SKM-1 treated with dmso at 0.1 percent for 144 hours (cell line): ENCODE results near the gene BSG.

ENCODE experiments used
- DNase-seq: peaks from one replicate; lab custom pipeline; 2025; ENCODE audit not compliant: unreplicated experiment; lab: John Stamatoyannopoulos, UW

Gene BSG

GRCh38 chr19:539429-540030 lies 32.9 kb upstream of the BSG start:
- DNase-seq: no peak

GRCh38 chr19:540867-541637 lies 31.3 kb upstream of the BSG start:
- no peak for DNase-seq

DNA sequence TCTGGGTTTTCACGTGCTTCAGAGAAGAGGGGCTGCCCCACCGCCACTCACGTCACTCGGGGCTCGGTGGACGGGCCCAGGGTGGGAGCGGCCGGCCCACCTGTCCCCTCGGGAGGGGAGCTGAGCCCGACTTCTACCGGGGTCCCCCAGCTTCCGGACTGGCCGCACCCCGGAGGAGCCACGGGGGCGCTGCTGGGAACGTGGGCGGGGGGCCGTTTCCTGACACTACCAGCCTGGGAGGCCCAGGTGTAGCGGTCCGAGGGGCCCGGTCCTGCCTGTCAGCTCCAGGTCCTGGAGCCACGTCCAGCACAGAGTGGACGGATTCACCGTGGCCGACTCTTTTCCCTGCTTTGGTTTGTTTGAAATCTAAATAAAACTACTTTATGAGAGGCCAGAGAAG lies 30.7 kb upstream of the BSG start:
- no peak for DNase-seq

DNA sequence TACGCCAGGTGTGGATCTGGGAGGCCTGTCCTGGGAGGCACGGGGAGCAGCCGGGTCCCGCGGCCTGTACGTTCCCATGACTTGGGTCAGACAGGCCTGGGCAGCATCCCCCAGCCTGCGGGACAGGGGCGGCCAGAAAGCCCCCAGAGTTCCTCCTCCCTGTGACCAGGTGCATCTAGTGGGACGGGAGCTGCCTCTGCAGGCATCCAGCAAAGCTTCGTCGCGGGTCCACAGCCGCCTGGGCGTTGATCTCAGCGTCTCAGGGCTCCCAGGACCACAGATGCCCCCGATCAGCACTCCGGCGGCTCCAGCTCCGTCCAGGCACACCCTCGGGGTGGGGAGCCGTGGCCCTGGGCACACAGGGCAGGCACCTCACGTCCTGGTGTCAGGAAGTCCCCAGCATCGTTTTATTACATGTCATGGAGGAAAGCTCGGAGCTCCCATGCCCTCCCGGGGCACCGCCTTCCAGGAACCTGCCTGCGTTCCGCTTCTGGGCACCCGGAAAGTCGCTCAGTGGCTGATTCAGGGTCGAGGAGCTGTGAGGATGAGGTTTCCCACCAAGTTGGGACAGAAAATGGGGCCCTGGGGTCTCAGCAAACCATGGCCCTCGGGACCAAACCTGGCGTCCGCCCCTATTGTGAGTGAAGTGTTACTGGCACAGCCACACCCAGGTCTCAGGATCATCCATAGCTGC lies 30.1 kb upstream of the BSG start:
- DNase-seq: no peak

DNA sequence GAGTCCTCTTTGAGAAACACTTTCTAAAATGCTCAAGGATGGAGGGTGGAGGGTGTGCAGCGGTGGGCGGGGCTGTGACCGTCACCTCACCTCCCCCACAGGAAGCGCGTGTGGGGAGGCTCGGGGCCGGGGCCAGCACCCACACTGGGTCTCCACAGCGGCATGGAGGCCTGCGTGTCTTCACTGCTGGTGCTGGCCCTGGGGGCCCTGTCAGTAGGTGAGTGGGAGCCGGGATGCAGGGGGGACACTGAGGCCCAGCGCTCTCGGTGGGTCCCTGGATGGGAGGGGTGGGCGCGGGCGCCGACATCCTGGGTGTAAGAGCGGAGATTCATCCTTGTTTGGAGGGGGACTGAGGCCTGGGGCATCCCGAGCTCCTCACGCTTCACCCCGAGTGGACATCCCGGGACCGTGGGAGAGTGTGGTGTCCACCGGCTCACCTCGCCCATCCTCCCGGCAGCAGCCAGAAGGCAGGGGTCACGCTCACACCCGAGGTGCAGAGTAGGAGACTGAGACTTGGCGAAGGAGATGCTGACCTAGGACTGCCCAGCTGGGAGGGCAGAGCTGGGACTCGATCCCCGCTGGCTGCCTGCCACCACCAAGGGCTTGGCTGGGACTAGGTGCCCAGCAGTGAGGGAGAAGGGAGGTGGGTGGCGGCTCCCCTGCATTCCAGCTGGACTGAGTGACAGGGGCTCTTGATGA lies 28.3 kb upstream of the BSG start, which contains the start of gene GZMM:
TSS of gene GZMM (plus strand) at position 144 of the 699 bp plus-strand sequence. CDS start at position 163, 19 bp downstream.
- DNase-seq: no peak

DNA sequence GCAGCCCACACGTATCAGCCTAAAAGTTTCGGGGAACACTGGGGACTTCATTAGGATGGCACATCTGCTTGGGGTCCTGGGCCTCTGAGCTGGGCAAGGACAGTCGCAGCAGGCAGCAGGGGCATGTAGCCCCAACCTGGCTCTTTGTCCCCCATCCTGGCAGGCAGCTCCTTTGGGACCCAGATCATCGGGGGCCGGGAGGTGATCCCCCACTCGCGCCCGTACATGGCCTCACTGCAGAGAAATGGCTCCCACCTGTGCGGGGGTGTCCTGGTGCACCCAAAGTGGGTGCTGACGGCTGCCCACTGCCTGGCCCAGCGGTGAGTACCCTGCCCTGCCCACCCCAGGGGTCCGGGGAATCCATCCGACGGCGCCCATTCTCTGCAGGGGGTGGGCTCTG lies 25.3 kb upstream of the BSG start:
- no peak for DNase-seq

DNA sequence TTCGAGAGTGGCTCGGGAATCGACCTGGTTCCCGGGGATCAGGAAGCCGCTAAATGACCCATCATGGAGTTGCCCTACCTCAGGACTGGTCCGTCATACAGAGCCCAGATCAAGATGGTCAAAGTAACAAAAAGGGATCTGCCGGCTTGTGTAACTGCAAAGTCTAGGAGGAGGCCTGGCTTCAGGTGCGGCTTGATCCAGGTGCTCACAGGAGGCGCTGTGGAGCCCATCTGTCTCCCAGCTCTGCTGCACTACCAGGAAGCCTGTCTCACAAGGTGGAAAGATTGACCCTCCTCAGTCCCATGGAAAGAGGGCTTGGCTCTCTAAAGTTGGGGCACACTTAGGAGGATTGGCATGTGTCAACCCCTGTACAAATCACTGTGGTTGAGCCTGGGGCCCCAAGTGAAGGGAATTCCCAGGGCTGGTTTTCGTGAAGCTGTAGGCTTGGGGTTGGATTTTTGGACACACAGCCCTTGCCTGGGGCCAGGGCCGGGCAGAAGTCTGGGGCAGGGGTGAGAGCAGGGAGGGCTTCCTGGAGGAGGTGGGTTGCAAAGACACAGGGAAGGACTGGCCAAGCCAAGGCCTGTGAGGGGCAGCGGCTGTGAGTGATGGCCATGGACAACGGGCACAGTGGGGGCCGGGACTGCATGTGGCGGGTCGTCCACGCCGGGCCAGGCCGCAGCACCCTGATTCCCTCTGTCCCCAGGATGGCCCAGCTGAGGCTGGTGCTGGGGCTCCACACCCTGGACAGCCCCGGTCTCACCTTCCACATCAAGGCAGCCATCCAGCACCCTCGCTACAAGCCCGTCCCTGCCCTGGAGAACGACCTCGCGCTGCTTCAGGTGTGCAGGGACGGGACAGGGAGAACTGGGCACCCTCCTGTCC lies 24.3 kb upstream of the BSG start:
- DNase-seq: no peak

DNA sequence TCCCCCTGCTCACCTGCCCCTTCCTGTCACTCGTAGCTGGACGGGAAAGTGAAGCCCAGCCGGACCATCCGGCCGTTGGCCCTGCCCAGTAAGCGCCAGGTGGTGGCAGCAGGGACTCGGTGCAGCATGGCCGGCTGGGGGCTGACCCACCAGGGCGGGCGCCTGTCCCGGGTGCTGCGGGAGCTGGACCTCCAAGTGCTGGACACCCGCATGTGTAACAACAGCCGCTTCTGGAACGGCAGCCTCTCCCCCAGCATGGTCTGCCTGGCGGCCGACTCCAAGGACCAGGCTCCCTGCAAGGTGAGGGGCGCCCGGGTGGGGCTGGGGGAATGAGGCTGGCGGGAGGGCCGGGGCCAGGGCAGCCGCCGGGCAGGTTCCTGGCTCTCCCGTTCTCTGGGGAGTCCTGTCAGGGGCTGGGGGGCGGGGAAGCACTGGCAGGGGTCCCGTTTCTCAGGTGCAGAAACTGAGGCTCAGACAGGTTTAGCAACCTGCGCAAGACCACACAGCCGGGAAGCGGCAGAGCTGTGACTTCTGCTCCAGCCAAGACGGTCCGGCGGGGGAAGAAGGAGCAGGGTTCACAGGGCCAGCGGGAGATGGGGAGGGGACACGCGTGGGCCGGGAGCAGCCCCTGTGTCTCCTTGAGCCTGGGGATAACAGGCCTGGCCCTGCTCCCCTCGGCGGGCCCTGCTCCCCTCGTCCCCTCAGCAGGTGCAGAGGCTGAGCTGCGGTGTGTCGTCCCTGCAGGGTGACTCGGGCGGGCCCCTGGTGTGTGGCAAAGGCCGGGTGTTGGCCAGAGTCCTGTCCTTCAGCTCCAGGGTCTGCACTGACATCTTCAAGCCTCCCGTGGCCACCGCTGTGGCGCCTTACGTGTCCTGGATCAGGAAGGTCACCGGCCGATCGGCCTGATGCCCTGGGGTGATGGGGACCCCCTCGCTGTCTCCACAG lies 23.2 kb upstream of the BSG start:
- no peak for DNase-seq

DNA sequence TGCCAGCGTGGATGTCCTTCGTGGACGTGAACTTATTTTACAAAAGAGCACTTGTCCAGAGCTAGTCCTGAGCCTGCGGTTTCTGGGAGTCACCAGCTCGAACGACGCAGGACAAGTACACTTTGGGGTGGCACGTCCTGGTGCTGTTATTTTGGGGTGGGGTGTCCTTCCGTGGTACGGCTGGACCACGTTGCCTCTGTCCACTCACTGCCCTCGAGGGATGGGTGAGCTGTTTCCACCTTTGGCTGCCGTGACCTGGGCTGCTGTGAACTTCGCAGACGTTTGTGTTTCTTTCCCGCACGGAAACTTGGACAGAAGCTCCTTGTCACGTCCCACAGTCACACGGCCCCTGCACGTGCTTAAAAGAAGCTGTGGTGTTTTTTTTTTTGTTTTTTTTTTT lies 17.6 kb upstream of the BSG start:
- DNase-seq: no peak

DNA sequence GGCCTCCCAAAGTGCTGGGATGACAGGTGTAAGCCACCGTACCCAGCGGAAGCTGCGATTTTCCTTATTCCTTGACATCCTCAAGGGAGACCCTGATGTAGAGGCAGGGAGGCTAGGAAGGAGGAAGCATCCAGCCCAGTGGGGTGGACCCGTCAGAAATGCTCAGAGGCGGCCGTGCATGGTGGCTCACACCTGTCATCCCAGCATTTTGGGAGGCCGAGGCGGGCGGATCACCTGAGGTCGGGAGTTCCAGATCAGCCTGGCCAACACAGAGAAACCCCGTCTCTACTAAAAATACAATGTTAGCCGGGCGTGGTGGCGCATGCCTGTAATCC lies 17.0 kb upstream of the BSG start:
- no peak for DNase-seq

DNA sequence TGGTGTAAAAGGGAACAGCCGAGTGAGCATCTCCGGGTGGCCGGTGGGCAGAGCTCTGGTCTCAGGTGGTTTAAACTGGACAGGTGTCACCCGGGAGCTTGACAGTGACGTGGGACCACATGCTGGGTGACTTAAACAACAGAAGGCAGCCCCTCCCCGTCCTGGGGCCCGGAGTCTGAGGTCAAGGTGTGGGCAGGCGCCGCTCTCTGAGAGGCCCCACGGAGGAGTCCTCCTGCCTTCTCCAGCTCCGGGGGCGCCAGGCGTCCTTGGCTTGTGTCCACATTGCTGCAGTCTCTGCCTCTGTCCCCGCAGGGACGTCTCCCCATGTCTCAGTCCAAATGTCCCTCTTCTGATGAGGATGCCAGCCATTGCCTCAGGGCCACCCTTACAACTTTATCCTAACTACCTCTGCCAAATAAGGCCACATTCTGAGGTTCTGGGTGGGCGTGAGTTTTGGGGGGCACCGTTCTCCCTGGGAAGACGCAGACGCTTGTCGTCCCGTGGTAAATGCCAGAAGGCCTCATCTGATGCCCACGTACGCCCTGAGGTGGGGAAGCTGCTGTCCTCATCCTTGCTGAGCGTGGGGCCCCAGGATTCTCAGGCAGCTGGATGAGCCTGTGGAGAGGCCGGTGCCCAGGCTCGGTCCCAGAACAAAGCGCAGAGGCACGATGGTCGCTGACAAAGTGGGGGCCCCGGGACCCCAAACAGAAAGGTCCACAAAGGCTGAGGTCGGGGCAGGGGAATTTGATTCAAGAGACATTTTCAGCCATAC lies 15.6 kb upstream of the BSG start:
- no peak for DNase-seq

- DNase-seq: no peak
These were observed 13.5 kb upstream of the BSG start for GRCh38 chr19:558770-559439.

- DNase-seq: no peak
These were observed 12.3 kb upstream of the BSG start for GRCh38 chr19:560121-560520.

- DNase-seq: peak; percentile 93
These were observed 6.0 kb upstream of the BSG start for GRCh38 chr19:566403-566802.

DNA sequence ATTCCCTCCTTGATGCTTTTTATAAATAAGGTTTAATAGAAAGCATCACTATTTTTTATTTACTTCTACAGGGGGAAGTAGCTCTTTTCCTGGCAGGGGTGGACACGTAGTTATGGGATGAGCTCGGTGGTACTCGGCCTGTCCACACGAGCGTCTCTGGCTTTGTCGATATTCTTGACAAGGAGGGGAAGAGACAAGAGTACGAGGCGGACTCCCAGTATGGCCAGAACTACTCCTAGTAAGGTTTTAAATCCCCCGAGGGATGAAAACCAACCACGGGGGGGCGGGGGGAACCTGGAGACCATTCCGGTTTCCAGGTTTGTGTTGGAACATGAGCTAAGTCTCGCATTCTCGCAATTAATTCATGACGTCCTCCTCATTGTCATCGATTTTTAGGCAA lies 5.6 kb upstream of the BSG start:
- no peak for DNase-seq

DNA sequence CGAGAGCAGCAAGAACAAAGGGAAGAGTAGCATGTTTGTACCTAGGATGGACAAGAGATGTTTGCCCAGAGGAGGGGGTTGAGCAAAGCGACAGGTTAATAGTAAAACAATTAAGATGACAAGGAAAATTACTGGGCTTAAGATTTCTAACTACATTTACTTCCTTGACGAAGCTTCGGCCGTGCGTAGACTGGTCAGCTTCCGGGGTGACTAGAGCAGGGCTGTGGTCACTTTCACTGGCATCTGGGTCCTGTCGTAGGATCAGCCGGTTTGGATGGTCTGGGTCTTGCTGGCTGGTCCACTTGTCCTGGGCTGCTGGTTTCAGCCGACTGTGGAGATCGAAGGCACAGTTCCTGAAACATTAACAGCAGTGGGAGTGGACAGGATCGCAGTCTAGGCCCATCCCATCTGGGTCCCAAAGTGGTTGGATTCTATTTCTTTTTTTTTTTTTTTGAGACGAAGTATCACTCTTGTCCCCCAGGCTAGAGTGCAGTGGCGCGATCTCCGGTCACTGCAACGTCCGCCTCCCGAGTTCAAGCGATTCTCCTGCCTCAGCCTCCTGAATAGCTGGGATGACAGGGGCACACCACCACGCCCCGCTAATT lies 5.0 kb upstream of the BSG start:
- DNase-seq: no peak

DNA sequence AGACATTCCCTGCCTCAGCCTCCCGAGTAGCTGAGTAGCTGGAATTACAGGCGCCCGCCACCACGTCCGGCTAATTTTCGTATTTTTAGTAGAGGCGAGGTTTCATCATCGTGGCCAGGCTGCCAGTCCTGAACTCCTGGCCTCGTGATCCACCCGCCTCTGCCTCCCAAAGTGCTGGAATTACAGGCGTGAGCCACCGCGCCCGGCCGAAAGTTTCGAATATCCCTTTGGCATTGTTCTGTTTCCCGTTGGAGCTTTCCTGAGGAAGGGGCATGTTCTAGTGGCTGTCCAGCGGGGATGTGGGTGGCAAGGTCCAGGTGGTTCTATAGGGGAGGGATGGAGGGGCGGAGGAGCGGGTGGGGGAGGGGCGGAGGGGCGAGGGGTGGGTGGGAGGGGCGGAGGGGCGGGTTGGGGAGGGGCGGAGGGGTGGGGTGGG lies 2.1 kb upstream of the BSG start:
- no peak for DNase-seq
